Keratinocyte (primary cell): ENCODE results near the gene MAVS. TPM values are rescaled to one million over a fixed set of nuclear protein-coding genes. Genes with fewer than 3 reads are reported as not detected.

Experiments used
- DNase-seq: peaks from one replicate; pipeline ENCODE4 v3.0.0-alpha.2; 2011; ENCODE audit warnings: low read depth, missing footprints, low spot score
- FAIRE-seq: peaks from 2 replicates; lab custom pipeline; 2011; peaks lifted over from hg19 to GRCh38; lab: Jason Lieb, UNC
- H2AFZ ChIP-seq: 2 replicates; pipeline ENCODE4 v1.6.0; 2012; ENCODE audit warnings: low read length, control low read depth, inconsistent platforms; ENCODE audit not compliant: control insufficient read depth
- H3K27ac ChIP-seq: 2 replicates; pipeline ENCODE4 v1.5.1; 2011; ENCODE audit warnings: low read length; ENCODE audit not compliant: control insufficient read depth, insufficient read depth
- H3K27me3 ChIP-seq: 3 replicates; pipeline ENCODE4 v1.6.0; 2011; ENCODE audit warnings: low read length; ENCODE audit not compliant: control insufficient read depth, insufficient read depth; ENCODE audit errors: extremely low read depth
- H3K36me3 ChIP-seq, 2 experiments: 2 replicates in 1 of 2; 3 replicates in 1 of 2; pipeline ENCODE4 v1.5.1; 2011; ENCODE audit warnings: low read length in 2 of 2, mild to moderate bottlenecking in 1 of 2; ENCODE audit not compliant: control insufficient read depth in 2 of 2, insufficient read depth in 2 of 2; ENCODE audit errors: extremely low read depth in 1 of 2
- H3K4me1 ChIP-seq: 3 replicates; pipeline ENCODE4 v1.5.1; 2011; ENCODE audit warnings: low read length; ENCODE audit not compliant: control insufficient read depth, insufficient read depth; ENCODE audit errors: extremely low read depth
- H3K4me2 ChIP-seq: 3 replicates; pipeline ENCODE4 v1.6.0; 2011; ENCODE audit warnings: low read depth, low read length; ENCODE audit not compliant: control insufficient read depth, insufficient read depth; ENCODE audit errors: extremely low read depth
- H3K4me3 ChIP-seq, 3 experiments: fragments of 200-600 bp in 1 of 3; sonication (generic) in 1 of 3; 2 replicates in 2 of 3; 3 replicates in 1 of 3; pipeline ENCODE4 v1.5.1; 2011 to 2016; ENCODE audit warnings: low read length in 3 of 3, mild to moderate bottlenecking in 3 of 3, control low read depth in 2 of 3, inconsistent platforms in 1 of 3, low read depth in 1 of 3, mixed read lengths in 1 of 3, mixed run types in 1 of 3, moderate library complexity in 1 of 3; ENCODE audit not compliant: control insufficient read depth in 2 of 3, insufficient read depth in 2 of 3; ENCODE audit errors: extremely low read depth in 1 of 3
- H3K79me2 ChIP-seq: 2 replicates; pipeline ENCODE4 v1.6.0; 2012; ENCODE audit warnings: low read length; ENCODE audit not compliant: control insufficient read depth, insufficient read depth
- H3K9ac ChIP-seq: 3 replicates; pipeline ENCODE4 v1.6.0; 2011; ENCODE audit warnings: low read length; ENCODE audit not compliant: control insufficient read depth, insufficient read depth; ENCODE audit errors: extremely low read depth
- H3K9me1 ChIP-seq: 3 replicates; pipeline ENCODE4 v1.6.0; 2011; ENCODE audit warnings: low read length; ENCODE audit not compliant: control insufficient read depth, insufficient read depth; ENCODE audit errors: extremely low read depth
- H3K9me3 ChIP-seq: 2 replicates; pipeline ENCODE4 v1.5.1; 2012; ENCODE audit warnings: low read depth, low read length; ENCODE audit not compliant: control insufficient read depth
- H4K20me1 ChIP-seq: 3 replicates; pipeline ENCODE4 v1.6.0; 2011; ENCODE audit warnings: low read length; ENCODE audit not compliant: control insufficient read depth, insufficient read depth; ENCODE audit errors: extremely low read depth
- CTCF ChIP-seq, 3 experiments: IDR thresholded peaks in 1 of 3; conservative IDR thresholded peaks in 1 of 3; optimal IDR thresholded peaks in 1 of 3; 2 replicates in 2 of 3; 3 replicates in 1 of 3; pipeline versions ENCODE3 to v1.5.1; 2011; ENCODE audit warnings: low read length in 3 of 3, mild to moderate bottlenecking in 3 of 3, moderate library complexity in 2 of 3, control low read depth in 1 of 3, inconsistent platforms in 1 of 3; ENCODE audit not compliant: insufficient read depth in 2 of 3; ENCODE audit errors: extremely low read depth in 1 of 3
- EZH2 ChIP-seq: IDR thresholded peaks from one replicate; pipeline ENCODE4 v1.6.1; 2012; ENCODE audit warnings: inconsistent platforms, mild to moderate bottlenecking, low read length, moderate library complexity
- dilution Hi-C: fragments of 300-500 bp; cut with MboI; formaldehyde crosslinking; loops from one replicate; pipeline ENCODE4 v1.7.0; 2020; ENCODE audit warnings: low sequenced_read_pairs; ENCODE audit not compliant: extremely low pct_ligation_motif_present
- polyA plus RNA-seq, 5 experiments: library from polyadenylated mRNA; depleted of rRNA in 3 of 5; stranded (reverse) in 3 of 5; stranded (forward) in 1 of 5; unstranded in 1 of 5; fragments of >200 nt; gene quantifications; 1 replicate in 1 of 5; 2 replicates in 3 of 5; 3 replicates in 1 of 5; pipeline versions ENCODE4 v1.2.1 to v1.2.3, GENCODE V29; 2011 to 2012; ENCODE audit warnings: missing spikeins in 2 of 5, low read depth in 1 of 5, low replicate concordance in 1 of 5

Gene MAVS
- polyA plus RNA-seq, 1 donor (not counting 4 experiments of a cell fraction or from before 2014, with no cell fraction given) = 15.1 TPM

- no peak for FAIRE-seq
- Histone ChIP-seq H3K4me2 (no peak overlapping the region), H2AFZ (no peak overlapping the region), H3K4me1 (peaks cover 8% of the 10 kb centered on the region), H3K9ac (no peak overlapping the region), H3K9me1 (no peaks in the 10 kb centered on the region), H3K27me3 (no peaks in the 10 kb centered on the region), H3K4me3 (no peak overlapping the region), H3K9me3 (no peaks in the 10 kb centered on the region), H3K79me2 (peaks cover 2% of the 10 kb centered on the region), H4K20me1 (no peaks in the 10 kb centered on the region), H3K27ac (no peak overlapping the region), H3K36me3 (peaks cover 18 to 27% of the 10 kb centered on the region in 2 experiments)
- dilution Hi-C loops = no loop called here
- DNase-seq = no peak
- TF ChIP-seq CTCF (optimal IDR thresholded peaks at IDR 0.05 in 1 of 3, IDR thresholded peaks at IDR 0.05 in 1 of 3, conservative IDR thresholded peaks at IDR 0.05 in 1 of 3; ENCODE audit: extremely low read depth in 1 of 3, insufficient read depth in 2 of 3, low read length in 3 of 3) (no peak), EZH2 (no peak)
Observed at GRCh38 chr20:3857405-3857804, 10.8 kb downstream of the MAVS start.

GRCh38 chr20:3858689-3859088 lies 12.1 kb downstream of the MAVS start:
- dilution Hi-C loops = no loop called here
- FAIRE-seq (no peak), DNase-seq (no peak)
- Histone ChIP-seq H3K27me3 (no peaks in the 10 kb centered on the region), H3K9ac (no peak overlapping the region), H3K4me2 (no peak overlapping the region), H4K20me1 (no peaks in the 10 kb centered on the region), H3K79me2 (peaks cover 2% of the 10 kb centered on the region), H2AFZ (no peak overlapping the region), H3K27ac (no peak overlapping the region), H3K4me1 (peaks cover 8% of the 10 kb centered on the region), H3K9me3 (no peaks in the 10 kb centered on the region), H3K36me3 (peaks cover 30 to 39% of the 10 kb centered on the region in 2 experiments), H3K9me1 (no peaks in the 10 kb centered on the region), H3K4me3 (no peak overlapping the region)
- TF ChIP-seq CTCF (optimal IDR thresholded peaks at IDR 0.05 in 1 of 3, IDR thresholded peaks at IDR 0.05 in 1 of 3, conservative IDR thresholded peaks at IDR 0.05 in 1 of 3; ENCODE audit: extremely low read depth in 1 of 3, insufficient read depth in 2 of 3, low read length in 3 of 3) = no peak
- TF ChIP-seq EZH2 = no peak
